ENCODE results near the gene FER.

Gene FER

DNA sequence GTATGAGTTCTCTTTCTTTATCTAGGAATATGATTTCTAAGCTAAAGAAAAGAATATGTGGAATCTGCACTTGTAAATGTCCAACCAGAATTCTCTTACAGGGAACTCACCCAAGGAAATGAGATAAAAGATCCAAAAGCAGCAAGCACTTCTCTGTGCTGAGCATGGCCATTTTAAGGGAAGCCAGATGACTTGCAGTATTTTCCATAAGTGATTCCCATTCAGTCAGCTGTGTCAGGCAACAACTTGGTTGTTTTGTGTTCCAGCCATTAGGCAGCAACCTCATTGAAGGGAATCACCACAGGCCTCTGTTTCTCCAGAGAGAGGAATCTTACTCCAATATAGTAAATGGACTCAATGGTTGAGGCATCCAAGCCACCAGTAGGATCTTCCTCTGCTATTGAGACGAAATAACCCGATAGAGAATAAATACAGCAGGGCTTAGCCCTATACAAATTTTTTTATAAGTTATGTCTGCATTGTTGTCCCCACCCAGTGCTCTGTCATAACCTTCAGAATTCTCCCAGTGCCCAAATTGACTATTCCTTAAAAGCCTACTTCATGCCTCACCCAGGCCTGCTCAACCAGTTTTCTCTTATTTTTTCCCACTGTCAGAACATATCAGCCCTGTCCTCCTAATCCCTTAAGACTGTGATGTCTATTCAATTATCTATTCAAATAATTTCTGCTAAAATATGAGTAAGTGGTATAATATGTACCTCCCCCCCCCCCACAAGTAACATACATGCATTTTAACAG, 425.5 kb downstream of the FER start:
- no peak overlapping the region for H3K4me3 ChIP-seq (ENCODE audit: insufficient read depth in 1 of 2, low read depth in 1 of 2, low read length in 2 of 2)
- H3K4me1 ChIP-seq (ENCODE audit: control insufficient read depth, insufficient read depth, low read depth, low read length) = no peaks in the 10 kb centered on the region
- no peak for DNase-seq
- H3K18ac ChIP-seq (ENCODE audit: low read depth in 1 of 2, low read length in 2 of 2) = no peak overlapping the region
- no peak overlapping the region for H3K14ac ChIP-seq (ENCODE audit: low read length in 2 of 2)
- H3K36me3 ChIP-seq (ENCODE audit: control insufficient read depth in 1 of 2, insufficient read depth in 2 of 2, low read depth in 1 of 2, low read length in 2 of 2) = no peaks in the 10 kb centered on the region
- H3K27me3 ChIP-seq (ENCODE audit: control insufficient read depth in 1 of 2, insufficient read depth in 1 of 2, low read length in 2 of 2) = no peaks in the 10 kb centered on the region
- no peak overlapping the region for H3K23ac ChIP-seq (ENCODE audit: low read length in 2 of 2)
- H2BK15ac ChIP-seq (ENCODE audit: low read depth, poor library complexity, severe bottlenecking) = no peak overlapping the region
- no peak overlapping the region for H2AFZ ChIP-seq (ENCODE audit: low read depth, low read length)
- no peaks in the 10 kb centered on the region for H3K79me1 ChIP-seq (replicated peaks; ENCODE audit: low read length, poor library complexity, severe bottlenecking)
- H3K9ac ChIP-seq (ENCODE audit: low read length) = no peak overlapping the region
- H3K4me2 ChIP-seq (ENCODE audit: low read length, poor library complexity, severe bottlenecking) = no peak overlapping the region
- no peak overlapping the region for H3K4ac ChIP-seq (ENCODE audit: low read depth in 1 of 2, low read length in 2 of 2)
- no peak overlapping the region for H2AK5ac ChIP-seq (ENCODE audit: low read length, severe bottlenecking)
- no peak overlapping the region for H4K91ac ChIP-seq (ENCODE audit: low read length)
- WGBS = 99% methylated on average over 2 of the region's 2 CpGs
- no peak overlapping the region for H3K27ac ChIP-seq (ENCODE audit: low read length, poor library complexity, severe bottlenecking)
- H4K8ac ChIP-seq (ENCODE audit: low read length) = no peak overlapping the region
- H2BK120ac ChIP-seq (ENCODE audit: low read depth, low read length) = no peak overlapping the region
- H2BK12ac ChIP-seq (ENCODE audit: low read length in 2 of 2) = no peak overlapping the region
- no peaks in the 10 kb centered on the region for H3K9me3 ChIP-seq (ENCODE audit: control insufficient read depth, low read length)
- no peak overlapping the region for H2BK5ac ChIP-seq (ENCODE audit: low read depth, low read length, poor library complexity, severe bottlenecking)

GRCh38 chr5:109177227-109177626, 429.5 kb downstream of the FER start:
- no peaks in the 10 kb centered on the region for H3K4me1 ChIP-seq (ENCODE audit: control insufficient read depth, insufficient read depth, low read depth, low read length)
- H3K14ac ChIP-seq (ENCODE audit: low read length in 2 of 2) = no peak overlapping the region
- H2BK5ac ChIP-seq (ENCODE audit: low read depth, low read length, poor library complexity, severe bottlenecking) = no peak overlapping the region
- H3K27ac ChIP-seq (ENCODE audit: low read length, poor library complexity, severe bottlenecking) = no peak overlapping the region
- no peak for DNase-seq
- H3K79me1 ChIP-seq (replicated peaks; ENCODE audit: low read length, poor library complexity, severe bottlenecking) = no peaks in the 10 kb centered on the region
- H3K23ac ChIP-seq (ENCODE audit: low read length in 2 of 2) = no peak overlapping the region
- H4K91ac ChIP-seq (ENCODE audit: low read length) = no peak overlapping the region
- peak overlapping the region; percentile 26 for H3K9ac ChIP-seq (ENCODE audit: low read length)
- no peak overlapping the region for H2BK12ac ChIP-seq (ENCODE audit: low read length in 2 of 2)
- no peak overlapping the region for H3K4me3 ChIP-seq (ENCODE audit: insufficient read depth in 1 of 2, low read depth in 1 of 2, low read length in 2 of 2)
- no peak overlapping the region for H3K18ac ChIP-seq (ENCODE audit: low read depth in 1 of 2, low read length in 2 of 2)
- no peak overlapping the region for H4K8ac ChIP-seq (ENCODE audit: low read length)
- H3K4ac ChIP-seq (ENCODE audit: low read depth in 1 of 2, low read length in 2 of 2) = no peak overlapping the region
- peaks cover 0 to 7% of the 10 kb centered on the region in 2 experiments for H3K36me3 ChIP-seq (ENCODE audit: control insufficient read depth in 1 of 2, insufficient read depth in 2 of 2, low read depth in 1 of 2, low read length in 2 of 2)
- H2BK120ac ChIP-seq (ENCODE audit: low read depth, low read length) = no peak overlapping the region
- H3K4me2 ChIP-seq (ENCODE audit: low read length, poor library complexity, severe bottlenecking) = no peak overlapping the region
- H2BK15ac ChIP-seq (ENCODE audit: low read depth, poor library complexity, severe bottlenecking) = no peak overlapping the region
- 97% methylated on average over 2 of the region's 2 CpGs for WGBS
- no peaks in the 10 kb centered on the region for H3K27me3 ChIP-seq (ENCODE audit: control insufficient read depth in 1 of 2, insufficient read depth in 1 of 2, low read length in 2 of 2)
- no peak overlapping the region for H2AK5ac ChIP-seq (ENCODE audit: low read length, severe bottlenecking)
- no peaks in the 10 kb centered on the region for H3K9me3 ChIP-seq (ENCODE audit: control insufficient read depth, low read length)
- H2AFZ ChIP-seq (ENCODE audit: low read depth, low read length) = no peak overlapping the region

DNA sequence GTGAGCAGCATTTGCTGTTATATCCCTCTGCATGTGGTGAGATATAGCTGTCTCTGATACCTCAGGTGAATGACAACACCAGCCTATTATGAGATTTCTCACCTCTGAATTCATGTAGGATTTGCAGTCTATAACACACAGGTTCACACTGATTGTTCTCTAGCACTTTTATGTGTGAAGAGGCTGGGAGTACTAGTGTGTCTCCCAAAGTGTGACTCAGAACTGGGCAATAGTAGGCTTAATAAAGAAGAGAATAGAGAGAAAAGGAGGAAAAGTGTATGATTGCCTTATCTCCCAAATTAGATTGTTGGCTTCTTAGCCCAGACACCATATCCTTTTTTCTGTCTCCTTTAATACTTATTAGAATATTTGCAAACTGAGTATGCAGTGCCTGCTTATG, 430.1 kb downstream of the FER start:
- Histone ChIP-seq H2BK120ac (ENCODE audit: low read depth, low read length) (no peak overlapping the region), H4K91ac (ENCODE audit: low read length) (no peak overlapping the region), H3K9me3 (ENCODE audit: control insufficient read depth, low read length) (no peaks in the 10 kb centered on the region), H3K4ac (ENCODE audit: low read depth in 1 of 2, low read length in 2 of 2) (no peak overlapping the region), H2BK12ac (ENCODE audit: low read length in 2 of 2) (no peak overlapping the region), H3K27me3 (ENCODE audit: control insufficient read depth in 1 of 2, insufficient read depth in 1 of 2, low read length in 2 of 2) (no peaks in the 10 kb centered on the region), H3K14ac (ENCODE audit: low read length in 2 of 2) (no peak overlapping the region), H3K4me2 (ENCODE audit: low read length, poor library complexity, severe bottlenecking) (no peak overlapping the region), H3K27ac (ENCODE audit: low read length, poor library complexity, severe bottlenecking) (no peak overlapping the region), H3K79me1 (replicated peaks; ENCODE audit: low read length, poor library complexity, severe bottlenecking) (no peaks in the 10 kb centered on the region), H3K23ac (ENCODE audit: low read length in 2 of 2) (no peak overlapping the region), H3K18ac (ENCODE audit: low read depth in 1 of 2, low read length in 2 of 2) (no peak overlapping the region), H2AFZ (ENCODE audit: low read depth, low read length) (no peak overlapping the region), H3K9ac (ENCODE audit: low read length) (peak overlapping the region; percentile 21), H2BK15ac (ENCODE audit: low read depth, poor library complexity, severe bottlenecking) (no peak overlapping the region), H2BK5ac (ENCODE audit: low read depth, low read length, poor library complexity, severe bottlenecking) (no peak overlapping the region), H3K4me1 (ENCODE audit: control insufficient read depth, insufficient read depth, low read depth, low read length) (no peaks in the 10 kb centered on the region), H2AK5ac (ENCODE audit: low read length, severe bottlenecking) (no peak overlapping the region), H3K4me3 (ENCODE audit: insufficient read depth in 1 of 2, low read depth in 1 of 2, low read length in 2 of 2) (no peak overlapping the region), H3K36me3 (ENCODE audit: control insufficient read depth in 1 of 2, insufficient read depth in 2 of 2, low read depth in 1 of 2, low read length in 2 of 2) (peaks cover 0 to 7% of the 10 kb centered on the region in 2 experiments), H4K8ac (ENCODE audit: low read length) (no peak overlapping the region)
- DNase-seq = no peak

- Histone ChIP-seq H3K9ac (ENCODE audit: low read length) (no peak overlapping the region), H3K18ac (ENCODE audit: low read depth in 1 of 2, low read length in 2 of 2) (no peak overlapping the region), H3K4me2 (ENCODE audit: low read length, poor library complexity, severe bottlenecking) (no peak overlapping the region), H4K91ac (ENCODE audit: low read length) (no peak overlapping the region), H3K23ac (ENCODE audit: low read length in 2 of 2) (no peak overlapping the region), H2BK12ac (ENCODE audit: low read length in 2 of 2) (no peak overlapping the region), H3K79me1 (replicated peaks; ENCODE audit: low read length, poor library complexity, severe bottlenecking) (no peaks in the 10 kb centered on the region), H2BK120ac (ENCODE audit: low read depth, low read length) (no peak overlapping the region), H4K8ac (ENCODE audit: low read length) (no peak overlapping the region), H3K4ac (ENCODE audit: low read depth in 1 of 2, low read length in 2 of 2) (no peak overlapping the region), H3K14ac (ENCODE audit: low read length in 2 of 2) (no peak overlapping the region), H2AK5ac (ENCODE audit: low read length, severe bottlenecking) (no peak overlapping the region), H3K4me3 (ENCODE audit: insufficient read depth in 1 of 2, low read depth in 1 of 2, low read length in 2 of 2) (no peak overlapping the region), H2BK15ac (ENCODE audit: low read depth, poor library complexity, severe bottlenecking) (no peak overlapping the region), H2BK5ac (ENCODE audit: low read depth, low read length, poor library complexity, severe bottlenecking) (no peak overlapping the region), H2AFZ (ENCODE audit: low read depth, low read length) (no peak overlapping the region), H3K27me3 (ENCODE audit: control insufficient read depth in 1 of 2, insufficient read depth in 1 of 2, low read length in 2 of 2) (no peaks in the 10 kb centered on the region), H3K36me3 (ENCODE audit: control insufficient read depth in 1 of 2, insufficient read depth in 2 of 2, low read depth in 1 of 2, low read length in 2 of 2) (peaks cover 0 to 10% of the 10 kb centered on the region in 2 experiments), H3K9me3 (ENCODE audit: control insufficient read depth, low read length) (no peaks in the 10 kb centered on the region), H3K27ac (ENCODE audit: low read length, poor library complexity, severe bottlenecking) (no peak overlapping the region), H3K4me1 (ENCODE audit: control insufficient read depth, insufficient read depth, low read depth, low read length) (no peaks in the 10 kb centered on the region)
- 94% methylated on average over 3 of the region's 4 CpGs for WGBS
- no peak for DNase-seq
Observed at GRCh38 chr5:109180668-109181067, 433.0 kb downstream of the FER start.

Data from mesenchymal stem cell (in vitro differentiated cells and primary cell).